Astrocyte of the cerebellum (primary cell): ENCODE measurements around the gene KRT25.

Source experiments
- DNase-seq: peaks from one replicate; pipeline ENCODE4 v3.0.0-alpha.2; 2011; ENCODE audit warnings: low read depth
- H3K4me3 ChIP-seq: 2 replicates; pipeline ENCODE4 v1.5.1; 2011; ENCODE audit warnings: mild to moderate bottlenecking, low read depth, low read length, moderate library complexity
- CTCF ChIP-seq: IDR thresholded peaks from 2 replicates; pipeline ENCODE4 v1.5.1; 2012; ENCODE audit warnings: low read length, low read depth, moderate library complexity, mild to moderate bottlenecking; ENCODE audit errors: missing control alignments
- in situ Hi-C: cut with HindIII; loops from 2 replicates; pipeline ENCODE4 v1.10.0; 2017; ENCODE audit warnings: low sequenced_read_pairs

The KRT25 gene

GRCh38 chr17:40779181-40779909 is 24.2 kb upstream of the KRT25 start:
- H3K4me3 ChIP-seq: no peak overlapping the region
- in situ Hi-C loops: no loop called here
- no peak for DNase-seq
- TF ChIP-seq CTCF: no peak

DNA sequence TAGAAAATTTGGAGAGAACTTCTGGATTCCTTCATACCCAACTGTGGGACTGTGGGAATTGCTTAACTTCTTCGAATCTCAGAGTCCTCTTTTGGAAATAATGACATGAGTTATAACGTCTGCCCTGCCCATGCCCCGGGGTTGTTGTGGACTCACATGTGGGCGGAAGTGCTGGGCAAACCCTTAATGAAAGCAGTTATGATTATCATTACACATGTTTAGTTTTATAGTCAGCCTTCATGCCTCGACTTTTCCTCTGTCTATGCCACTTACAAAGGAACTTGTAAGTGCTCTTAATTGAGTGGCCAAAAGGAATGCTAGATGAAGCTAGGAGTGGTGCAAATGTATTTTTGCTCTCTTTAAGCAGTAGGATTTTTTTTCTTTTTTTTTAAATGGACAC is 23.3 kb upstream of the KRT25 start:
- no peak for DNase-seq
- H3K4me3 ChIP-seq: no peak overlapping the region
- no peak for TF ChIP-seq CTCF
- in situ Hi-C loops: no loop called here

DNA sequence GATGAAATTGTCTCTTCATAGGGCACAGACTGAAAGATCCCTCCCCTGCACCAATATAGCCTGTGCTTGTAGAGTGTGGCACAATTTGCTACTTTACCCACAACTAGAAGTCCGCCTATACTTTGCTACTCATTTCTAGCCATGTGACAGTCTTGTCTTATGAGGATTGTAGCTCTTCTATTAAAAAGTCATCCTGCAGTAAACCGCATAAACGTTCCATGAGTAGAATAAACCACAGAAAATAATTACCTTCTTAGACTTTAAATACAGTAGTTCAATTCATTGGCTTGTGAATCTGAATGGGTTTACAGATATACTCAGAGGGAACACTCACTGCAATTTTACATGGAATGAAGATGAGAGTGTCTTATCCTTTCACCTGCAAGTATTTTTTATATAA is 22.8 kb upstream of the KRT25 start:
- no peak overlapping the region for H3K4me3 ChIP-seq
- DNase-seq: no peak
- TF ChIP-seq CTCF: no peak
- in situ Hi-C loops: no loop called here

GRCh38 chr17:40777459-40777858 is 22.3 kb upstream of the KRT25 start:
- no peak overlapping the region for H3K4me3 ChIP-seq
- no peak for TF ChIP-seq CTCF
- in situ Hi-C loops: no loop called here

GRCh38 chr17:40775945-40776344 is 20.8 kb upstream of the KRT25 start:
- in situ Hi-C loops: no loop called here
- DNase-seq: no peak
- no peak for TF ChIP-seq CTCF
- no peak overlapping the region for H3K4me3 ChIP-seq

More at GRCh38 chr17:40777459-40777858, 22.3 kb upstream of the KRT25 start:
- DNase-seq: no peak

DNA sequence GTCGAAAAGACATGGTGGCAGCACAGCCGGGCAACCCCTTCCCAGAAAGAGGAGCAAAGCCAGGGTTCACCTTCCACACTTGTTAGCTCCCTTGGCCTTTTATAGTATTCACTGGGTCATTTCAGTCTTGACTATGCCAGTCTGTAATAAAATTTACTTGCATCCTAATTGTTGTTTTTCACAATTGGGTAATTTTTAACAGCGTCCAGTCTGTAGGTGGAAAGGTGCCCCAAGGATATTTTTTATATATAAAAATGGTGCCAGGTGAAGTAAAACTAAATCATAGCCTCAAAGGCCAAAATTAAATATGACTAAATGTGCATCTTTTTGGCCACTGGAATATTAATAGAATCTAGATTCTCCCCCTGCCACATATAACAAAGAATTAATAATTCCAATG is 17.0 kb upstream of the KRT25 start, which contains the start of gene KRT26:
Gene KRT26, minus strand, starts transcription at position 101 of the 400 bp plus-strand sequence. Its CDS starts 88 bp downstream, at position 13.
- DNase-seq: no peak
- TF ChIP-seq CTCF: no peak
- H3K4me3 ChIP-seq: no peak within 1 kb of the TSS
- in situ Hi-C loops: no loop called here

DNA sequence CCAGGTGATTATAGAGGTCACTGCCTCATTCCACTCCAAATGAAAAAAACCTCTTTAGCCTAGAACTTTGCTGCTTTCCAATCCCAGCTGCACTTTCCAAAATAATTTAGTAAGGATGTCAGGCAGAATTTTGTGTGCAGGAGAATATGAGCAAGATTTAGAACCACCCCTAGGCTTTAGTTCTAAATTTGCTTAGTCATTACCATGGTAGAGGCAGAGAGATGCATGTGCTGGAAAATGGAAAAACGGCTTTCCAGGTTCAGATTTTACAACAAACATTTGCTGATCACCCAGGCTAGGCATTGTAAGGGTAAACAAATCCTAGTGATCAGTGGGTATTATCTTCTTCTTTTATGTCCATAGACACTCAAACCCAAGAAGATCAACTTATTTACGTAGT is 10.5 kb upstream of the KRT25 start:
- no peak for DNase-seq
- no peak for TF ChIP-seq CTCF
- in situ Hi-C loops: no loop called here
- no peak overlapping the region for H3K4me3 ChIP-seq
